HS-5 (cell line): ENCODE measurements around the gene XKR3.
A peak's percentile ranks its signal among the peaks of the same experiment; 100 is the strongest.
"Not testable (repeated sequence)": the region's sequence is repeated elsewhere in the genome, so short reads cannot be mapped to it uniquely, and the experiment has no call there.

ENCODE experiments used
- DNase-seq: peaks from one replicate; pipeline ENCODE4 v3.0.0-alpha.2; 2012; ENCODE audit warnings: low read depth

XKR3 gene

DNA sequence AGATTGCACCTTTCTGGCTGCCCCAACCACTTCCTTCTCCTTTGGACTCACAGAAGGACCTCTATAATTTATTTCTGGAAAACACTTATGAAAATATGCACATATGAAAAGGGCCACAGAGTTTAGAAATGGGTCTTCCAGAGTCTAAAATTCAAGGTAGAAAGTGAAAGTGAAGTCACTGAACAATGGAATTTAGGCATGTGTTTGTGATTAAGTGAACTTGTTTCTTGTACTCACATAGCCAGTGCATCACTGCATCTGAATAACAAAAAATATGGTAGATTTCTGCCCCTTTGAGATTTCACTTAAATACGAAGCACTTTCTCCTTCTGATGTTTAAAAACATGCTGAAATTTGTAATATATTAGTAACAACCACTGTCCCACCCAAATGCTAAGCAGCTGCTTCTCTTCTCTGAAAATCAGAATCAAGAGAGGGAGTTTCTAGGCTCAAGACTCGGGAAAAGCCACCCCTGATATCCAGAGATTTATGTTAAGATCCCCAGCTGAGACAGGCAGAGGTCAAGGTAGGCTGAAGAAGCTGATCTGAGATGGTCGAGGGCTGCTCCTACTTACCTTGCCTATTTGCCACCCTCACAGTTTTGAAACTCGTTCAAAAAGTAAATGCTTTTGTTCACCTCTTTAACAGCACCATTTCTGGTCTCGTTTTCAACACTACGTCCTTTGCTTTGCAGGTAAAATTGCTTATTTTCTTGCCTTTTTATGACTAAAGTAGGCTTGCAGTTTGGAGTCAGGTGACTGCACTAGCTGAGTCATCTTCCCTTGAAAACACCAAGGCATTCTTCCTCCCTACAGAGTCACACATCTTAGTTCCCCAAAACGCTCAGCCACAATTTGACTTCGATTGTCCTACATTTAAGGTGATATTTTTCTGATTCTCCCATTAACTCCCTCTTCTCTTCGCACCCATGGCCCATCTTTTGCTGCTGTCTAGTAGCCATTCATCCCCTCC is at the start of gene XKR3:
XKR3 (minus strand) TSS at position 696 of the 972 bp plus-strand sequence. CDS start 17,338 bp downstream, outside the sequence.
- DNase-seq, result no peak

DNA sequence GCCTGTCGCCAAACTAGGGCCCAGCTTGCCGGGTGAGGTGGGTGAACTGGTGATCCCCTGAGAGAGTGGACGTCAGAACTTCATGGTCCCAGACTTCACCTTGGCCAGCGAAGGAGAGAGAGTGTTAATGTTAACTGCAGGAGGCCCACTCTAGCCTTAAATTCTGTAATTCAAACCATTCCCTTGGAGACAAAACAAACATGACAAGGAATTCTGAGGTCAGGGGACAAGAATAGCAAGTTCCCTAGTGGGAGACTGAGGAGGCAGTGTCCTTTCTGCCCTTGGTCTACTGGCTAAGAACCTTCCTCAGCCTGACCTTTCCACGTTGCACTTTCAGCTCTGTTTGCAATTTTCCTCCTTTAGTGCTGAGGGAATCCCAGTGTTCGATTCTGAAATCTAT is 44.4 kb upstream of the XKR3 start:
- DNase-seq, result not testable (repeated sequence)

DNA sequence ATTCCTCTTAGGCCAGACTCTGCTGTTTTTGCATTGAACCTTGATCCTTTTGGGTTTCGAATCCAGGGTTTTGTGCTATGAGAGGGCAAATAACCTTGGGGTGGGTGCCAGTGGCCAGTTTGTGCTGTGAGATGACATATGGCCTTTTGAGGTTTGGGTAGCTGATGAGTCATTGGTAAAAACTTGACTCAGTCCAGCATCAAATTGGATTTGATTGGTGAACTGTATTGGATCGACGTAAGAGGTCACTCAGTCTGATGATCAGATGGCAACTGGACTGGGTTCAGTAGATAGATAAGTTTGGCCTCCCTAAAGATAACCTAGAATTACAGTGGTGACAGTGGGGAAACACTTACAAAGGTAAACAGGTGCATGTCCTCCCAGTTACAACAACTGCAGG is 41.0 kb upstream of the XKR3 start:
- peak; percentile 79 for DNase-seq

DNA sequence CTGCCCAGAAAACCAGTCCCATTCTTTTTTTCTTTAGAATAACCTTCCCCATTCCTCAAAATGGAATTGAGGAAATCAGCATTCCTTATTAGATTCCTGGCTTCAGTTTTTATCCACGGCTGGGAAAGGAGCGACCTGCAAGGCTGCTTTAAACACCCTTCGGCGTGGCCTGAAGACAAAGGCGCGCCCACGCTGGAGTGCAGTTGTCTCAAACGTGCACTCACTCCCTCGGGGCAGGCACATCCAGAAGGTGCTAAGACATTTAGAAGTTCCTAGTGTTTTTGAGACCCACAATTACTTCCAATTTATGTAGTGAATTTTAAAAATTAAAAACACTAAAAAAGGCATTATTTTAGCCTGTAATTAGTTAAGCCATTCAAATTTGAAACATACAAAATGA is 31.6 kb upstream of the XKR3 start:
- DNase-seq, result not testable (repeated sequence)

DNA sequence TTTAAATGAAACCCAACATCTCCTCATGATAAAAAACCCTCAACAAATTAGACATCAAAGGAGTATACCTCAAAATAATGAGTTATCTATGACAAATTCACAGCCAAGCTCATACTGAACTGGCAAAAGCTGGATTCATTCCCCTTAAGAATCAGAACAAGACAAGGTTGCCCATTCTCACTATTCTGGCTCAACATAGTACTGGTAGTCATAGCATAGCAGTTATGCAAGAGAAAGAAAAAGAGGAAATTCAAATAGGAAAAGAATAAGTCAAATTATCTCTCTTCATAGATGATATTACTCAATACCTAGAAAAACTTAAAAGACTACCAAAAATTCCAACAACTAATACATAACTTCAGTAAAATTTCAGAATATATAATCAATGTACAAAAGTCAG is 29.4 kb upstream of the XKR3 start:
- DNase-seq, result no peak

DNA sequence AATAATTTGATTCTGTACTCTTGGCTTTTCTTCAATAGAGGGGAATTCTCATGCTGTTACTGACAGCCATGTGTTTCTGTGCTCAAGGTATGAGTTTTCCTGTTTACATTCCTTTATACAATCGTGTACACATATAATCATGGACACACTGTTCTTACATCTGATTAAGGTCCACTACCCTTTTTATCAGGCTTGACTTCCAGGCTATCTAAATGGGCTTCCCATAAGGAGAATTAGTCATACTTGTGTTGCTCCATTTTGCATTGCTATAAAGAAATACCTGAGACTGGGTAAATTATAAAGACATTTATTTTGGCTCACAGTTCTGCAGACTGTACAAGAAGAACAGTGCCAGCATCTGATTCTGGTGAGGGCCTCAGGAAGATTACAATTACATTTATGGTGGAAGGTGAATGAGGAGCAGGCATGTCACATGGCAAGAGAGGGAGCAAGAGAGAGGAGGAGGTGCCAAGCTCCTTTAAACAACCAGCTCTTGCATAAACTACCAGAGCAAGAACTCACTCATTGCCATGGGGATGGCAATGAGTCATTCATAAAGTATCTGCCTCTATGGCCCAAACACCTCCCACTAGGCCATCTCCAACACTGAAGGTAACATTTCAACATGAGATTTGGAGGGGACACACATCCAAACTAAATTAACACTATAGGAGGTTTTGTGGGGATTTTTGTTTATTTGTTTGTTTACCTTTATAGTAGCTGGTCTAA is 26.2 kb upstream of the XKR3 start:
- DNase-seq, result peak; percentile 48

DNA sequence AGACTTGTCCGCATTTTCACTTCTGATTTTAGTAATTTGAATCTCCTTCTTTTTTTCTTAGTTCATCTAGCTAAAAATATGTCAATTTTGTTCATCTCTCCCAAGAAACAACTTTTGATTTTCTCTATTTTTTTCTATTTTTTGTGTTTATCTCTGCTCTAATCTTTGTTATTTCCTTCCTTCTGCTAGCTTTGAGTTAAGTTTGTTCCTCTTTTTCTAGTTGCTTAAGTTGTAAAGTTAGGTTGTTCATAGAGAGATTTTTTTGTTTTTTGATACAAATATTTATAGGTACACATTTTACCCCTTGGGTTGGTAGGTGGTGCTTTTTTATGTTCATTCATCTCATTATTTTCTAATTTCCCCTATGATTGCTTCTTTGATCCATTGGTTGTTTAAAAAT is 22.1 kb upstream of the XKR3 start:
- no peak for DNase-seq

DNA sequence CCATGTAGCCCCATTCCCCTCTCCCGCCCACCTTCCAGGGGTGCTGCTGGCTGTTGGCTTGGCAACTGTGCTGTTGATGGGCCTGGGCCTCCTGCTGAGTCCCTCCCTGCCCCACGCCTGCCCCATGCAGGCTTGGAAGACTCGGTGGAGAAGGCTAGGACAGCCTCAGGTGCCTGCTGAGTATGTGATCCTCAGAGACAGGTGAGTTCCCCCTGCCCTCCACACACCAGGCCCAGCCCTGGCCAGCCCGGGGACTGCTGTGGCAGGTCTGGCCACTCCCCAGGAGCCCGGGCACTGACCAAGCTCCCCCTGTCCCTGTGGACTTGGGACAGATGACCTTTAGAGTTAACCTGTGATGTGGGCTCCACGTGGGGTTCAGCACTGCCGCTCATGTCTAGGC is 20.7 kb upstream of the XKR3 start:
- no peak for DNase-seq

DNA sequence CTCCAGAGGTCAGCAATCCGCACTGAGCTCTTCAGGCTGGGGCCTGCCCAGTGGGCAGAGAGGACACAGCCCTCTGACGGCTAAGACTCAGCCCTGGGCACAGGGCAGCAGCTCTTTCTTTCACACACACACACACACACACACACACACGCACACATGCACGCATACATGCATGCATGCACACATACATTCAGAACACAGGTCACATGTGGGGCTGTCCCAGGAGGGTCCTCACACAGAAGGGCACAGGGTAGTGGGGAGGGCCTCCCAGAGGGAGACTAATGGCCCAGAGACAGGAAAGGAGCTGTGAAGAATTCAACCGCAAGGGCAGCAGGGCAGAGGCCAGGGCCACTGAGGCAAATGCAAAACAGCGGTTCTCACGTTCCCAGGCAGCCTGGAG is 20.3 kb upstream of the XKR3 start:
- no peak for DNase-seq

DNA sequence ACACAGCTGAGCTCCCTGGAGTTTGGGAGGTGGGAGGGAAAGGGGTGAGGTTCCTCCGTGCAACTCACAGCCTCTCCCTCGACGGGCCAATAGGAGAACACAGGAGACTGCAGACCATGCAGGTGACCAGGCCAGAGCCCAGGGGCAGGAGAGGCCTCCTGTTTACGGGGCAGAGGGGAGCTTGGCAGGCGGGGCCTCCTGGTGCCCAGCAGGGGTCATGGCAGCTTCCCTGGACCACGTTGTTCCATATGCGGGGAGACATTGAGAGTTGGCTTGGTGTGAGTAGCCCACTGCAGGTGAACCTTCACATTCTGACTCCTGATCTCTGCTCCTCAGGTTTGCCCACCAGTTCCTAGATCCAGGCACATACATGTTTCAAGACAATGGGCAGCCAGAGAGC is 19.3 kb upstream of the XKR3 start:
- DNase-seq, result no peak

DNA sequence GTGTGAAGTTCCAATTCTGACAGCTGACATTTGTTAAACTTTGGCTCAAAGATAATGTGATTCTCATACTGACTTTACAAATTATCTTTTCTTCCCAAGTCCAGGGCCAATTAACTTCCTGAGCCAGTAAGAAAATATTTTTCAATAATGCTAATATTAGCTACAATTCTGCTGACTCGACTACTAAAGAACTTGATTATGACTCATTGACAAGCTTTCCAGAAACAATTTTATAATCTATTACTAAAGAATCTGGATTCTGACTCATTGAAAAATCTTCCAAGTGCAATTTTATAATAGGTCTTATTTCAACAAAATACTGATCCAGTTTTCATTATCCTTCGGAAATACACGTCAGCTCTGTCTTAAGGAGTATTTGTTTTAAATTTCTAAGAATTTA is 12.9 kb upstream of the XKR3 start:
- peak; percentile 43 for DNase-seq

DNA sequence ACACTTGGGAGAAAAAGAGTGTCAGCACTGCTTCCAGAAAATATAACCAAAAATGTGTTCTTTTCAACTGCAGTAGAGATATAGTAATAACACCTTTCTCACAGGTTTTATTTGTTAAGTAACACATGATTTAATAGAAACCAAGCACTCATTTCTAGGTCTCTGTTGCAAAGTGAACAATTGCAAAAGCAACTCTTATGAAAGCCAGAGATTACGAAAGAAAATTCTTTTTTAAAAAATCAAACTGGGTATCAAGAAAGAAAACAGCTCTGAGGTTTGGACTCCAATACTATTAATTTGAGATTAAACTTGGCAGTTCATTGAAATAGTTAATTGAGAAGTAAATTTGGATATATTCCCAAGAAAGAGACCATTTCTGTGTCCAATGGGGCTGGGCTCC is 9.8 kb upstream of the XKR3 start:
- no peak for DNase-seq

DNA sequence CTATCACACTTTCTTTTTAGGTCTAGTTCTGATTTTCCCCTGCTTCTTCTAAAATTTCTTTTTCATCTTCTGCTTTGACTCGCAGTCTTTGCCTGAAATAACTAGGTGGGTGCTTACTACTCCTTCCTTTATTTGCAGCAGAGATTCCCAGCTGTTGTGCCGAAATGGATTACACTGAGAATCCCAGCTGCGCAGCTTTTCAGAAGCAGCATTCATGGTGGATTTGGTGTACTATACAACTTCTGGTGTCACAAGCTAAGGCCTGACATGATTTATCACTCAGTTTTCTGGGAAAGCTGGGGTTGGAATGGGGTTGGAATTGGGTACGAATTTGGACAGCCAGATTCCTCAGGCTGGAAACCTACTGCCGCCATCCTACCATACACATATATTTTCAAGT is 6.0 kb upstream of the XKR3 start:
- no peak for DNase-seq

DNA sequence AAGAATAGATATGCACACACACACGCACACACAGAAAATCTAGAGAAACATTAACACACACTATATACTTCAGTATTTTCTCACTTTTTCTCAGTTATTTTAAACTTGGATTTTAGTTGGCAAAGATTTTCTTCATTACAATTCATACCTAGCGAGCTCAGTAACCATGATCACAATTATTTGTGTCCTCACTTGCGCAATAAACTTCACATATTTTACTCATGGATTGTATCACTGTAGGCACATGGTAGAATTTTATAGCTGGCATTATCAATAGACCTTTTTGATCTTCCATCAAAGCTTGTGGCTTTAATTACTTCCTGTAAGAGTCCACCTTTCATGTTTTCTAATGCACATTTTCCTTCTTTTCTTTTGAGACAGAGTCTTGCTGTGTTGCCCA is 4.8 kb upstream of the XKR3 start:
- DNase-seq, result no peak

DNA sequence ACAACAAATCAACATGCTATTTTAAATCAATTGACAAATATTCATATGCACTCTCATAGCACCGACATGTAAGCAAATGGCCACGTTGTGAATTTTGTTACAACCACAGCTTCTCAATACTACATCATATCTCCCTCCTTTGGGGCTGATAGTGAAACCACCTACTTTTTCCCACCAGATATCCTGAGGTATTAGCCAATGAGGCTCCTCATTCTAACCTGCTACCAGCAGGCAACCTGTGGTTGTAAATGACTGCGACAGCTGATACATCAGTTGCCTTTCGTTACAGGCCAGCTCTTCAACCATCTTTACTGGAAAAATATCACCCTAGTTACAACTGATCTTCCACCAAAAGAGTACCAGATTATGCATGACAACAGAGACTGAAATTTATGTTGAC is 3.7 kb upstream of the XKR3 start:
- no peak for DNase-seq

DNA sequence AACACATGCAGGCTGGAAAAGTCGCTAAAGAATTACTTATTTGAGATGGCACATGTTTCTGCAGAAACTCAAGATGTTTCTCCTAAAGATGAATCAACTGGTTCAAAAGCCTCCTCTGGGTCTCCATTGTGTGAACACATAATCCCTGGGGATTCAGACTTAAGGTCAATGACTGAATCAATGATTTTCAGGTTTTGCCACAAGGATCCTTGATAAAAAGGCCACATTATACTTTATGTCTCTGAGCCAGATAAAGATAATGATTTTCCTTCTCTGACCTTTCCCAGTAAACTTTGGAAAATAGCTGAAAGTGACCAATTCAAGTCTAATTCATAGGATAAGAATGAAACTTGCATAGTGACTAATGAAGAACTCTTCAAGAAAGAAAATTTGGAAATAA is 2.3 kb upstream of the XKR3 start:
- no peak for DNase-seq

DNA sequence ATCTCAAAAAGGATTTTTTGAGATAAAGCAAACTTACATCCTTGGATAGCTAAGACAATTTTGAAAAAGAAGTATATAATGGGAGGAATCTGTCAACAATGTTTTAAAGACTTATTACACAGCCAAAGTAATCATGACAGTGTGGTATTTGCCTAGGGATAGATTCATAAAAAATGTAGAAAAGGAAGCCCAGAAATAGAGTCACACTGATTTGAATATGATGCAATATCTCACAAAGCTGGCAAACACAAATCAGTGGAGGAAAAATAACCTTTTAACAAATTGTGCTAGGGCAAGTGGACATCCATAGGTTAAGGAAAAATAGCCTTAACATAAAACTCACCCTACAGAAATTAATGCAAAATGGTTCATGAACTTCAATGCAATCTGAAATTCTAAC is 6.0 kb downstream of the XKR3 start:
- no peak for DNase-seq

DNA sequence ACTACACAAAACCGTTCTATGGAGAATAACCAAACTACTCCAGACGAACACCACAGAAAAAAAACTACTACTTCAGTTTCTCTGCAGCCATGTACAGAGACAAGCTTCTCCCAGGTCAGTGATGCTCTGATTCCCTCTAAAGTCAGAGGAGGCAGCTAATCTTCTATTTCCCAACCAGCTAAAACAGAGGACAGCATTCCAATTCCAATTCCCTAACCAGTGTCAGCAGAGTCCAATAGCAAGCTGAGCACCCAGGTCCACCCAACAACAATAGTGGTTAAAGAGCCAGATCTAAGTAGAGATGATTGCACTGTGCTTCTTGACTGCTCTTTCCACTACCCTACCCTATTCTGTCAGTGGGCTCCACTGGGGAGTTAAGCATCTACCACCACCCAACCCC is 6.7 kb downstream of the XKR3 start:
- no peak for DNase-seq

DNA sequence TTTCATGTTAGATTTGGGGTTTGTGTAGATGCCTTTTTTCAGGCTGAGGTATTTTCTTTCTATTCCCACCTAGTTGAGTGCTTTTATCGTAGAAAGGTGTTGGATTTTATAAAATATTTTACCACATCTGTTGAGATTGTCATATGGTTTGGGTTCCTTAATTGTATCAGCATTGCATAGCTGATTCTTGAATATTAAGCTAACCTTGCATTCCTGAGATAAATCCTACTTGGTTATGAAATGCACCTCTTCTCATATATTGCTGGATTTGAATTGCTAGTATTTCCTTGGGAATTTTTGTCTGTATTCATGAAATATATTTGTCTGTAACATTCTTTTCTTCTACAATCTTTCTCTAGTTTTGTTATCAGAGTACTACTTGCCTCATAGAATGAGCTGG is 10.1 kb downstream of the XKR3 start:
- no peak for DNase-seq

DNA sequence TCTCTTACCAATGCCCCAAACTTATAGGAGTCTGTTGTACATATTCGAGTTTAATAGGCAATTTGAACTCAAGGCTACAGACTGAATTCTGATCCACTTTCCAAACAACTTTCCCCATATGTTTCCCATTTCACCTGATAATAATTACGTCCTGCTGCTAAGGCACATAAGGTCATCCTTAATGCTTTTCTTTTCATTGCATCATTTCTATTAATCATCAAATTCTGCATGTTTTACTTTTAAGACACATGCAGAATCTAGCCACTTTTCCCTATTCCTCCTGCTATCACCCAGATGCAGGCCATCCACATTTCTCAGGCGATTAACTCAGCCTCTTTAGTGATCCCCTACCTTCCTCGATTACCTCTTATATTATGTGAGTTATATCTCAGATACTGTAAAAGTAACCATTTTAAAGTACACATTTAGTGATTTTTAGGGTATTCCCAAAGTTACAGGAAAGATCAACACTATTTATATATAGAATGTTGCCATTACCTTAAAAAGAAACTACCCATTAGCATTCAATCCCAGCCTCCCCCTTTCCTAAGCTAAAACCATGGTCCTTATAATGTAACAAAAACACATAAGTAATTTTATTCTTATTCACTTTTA is 14.9 kb downstream of the XKR3 start:
- DNase-seq, result peak; percentile 40

DNA sequence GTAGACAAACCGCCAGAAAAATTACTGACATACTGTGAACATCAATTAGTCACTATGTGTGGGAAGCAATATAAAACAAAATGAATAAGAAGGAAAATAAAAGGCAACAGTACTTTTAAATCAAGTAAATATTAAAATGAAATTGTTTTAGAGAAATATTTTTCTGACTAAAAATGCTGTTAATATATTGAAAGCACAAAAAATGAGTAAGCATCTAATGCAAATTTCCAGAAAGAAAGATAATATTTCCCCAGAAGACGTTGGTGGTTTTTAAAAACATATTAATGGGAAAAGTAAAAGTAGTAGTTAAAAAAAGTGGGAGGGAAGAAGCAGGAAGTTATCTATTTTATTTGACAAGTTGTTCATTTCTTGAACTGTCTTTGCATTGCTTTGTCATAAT is 16.5 kb downstream of the XKR3 start:
- DNase-seq, result no peak

DNA sequence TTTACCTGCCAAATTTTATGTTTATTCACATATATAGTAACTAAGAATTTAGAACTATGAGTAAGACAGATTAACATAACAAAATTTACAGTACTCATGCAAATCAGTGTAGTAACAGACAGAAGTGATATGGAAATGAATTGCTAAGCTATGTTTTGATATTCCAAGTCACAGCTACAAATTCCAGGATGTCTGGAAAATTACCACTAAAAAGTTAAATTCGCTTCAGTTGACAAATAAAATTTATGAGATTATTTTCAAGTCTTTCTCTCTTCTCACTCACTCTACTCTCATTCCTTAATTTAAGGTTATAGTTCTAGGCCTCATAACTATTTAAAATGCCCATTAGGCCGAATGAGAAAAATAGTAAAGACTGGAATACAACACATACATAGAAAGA is 18.1 kb downstream of the XKR3 start:
- no peak for DNase-seq

DNA sequence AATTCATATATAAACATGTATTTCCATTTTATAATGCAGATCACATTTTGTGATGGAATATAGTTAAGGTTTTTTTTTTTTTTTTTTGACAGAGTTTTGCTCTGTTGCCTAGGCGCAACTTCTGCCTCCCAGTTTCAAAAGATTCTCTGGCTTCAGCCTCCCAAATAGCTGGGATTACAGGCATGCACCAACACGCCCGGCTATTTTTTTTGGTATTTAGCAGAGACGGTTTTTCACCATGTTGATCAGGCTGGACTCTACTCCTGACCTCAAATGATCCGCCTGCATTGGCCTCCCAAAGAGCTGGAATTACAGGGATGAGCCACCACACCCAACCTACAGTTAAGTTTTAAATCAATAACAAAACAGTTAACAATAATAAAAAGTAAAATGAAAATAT is 18.8 kb downstream of the XKR3 start:
- DNase-seq, result no peak
